Stimulated activated CD8-positive, alpha-beta memory T cell treated with anti-CD3 and anti-CD28 coated beads, Interleukin-12 subunit alpha, Interleukin-12 subunit beta, amount 100 ng/mL, for 4 hours (primary cell): ENCODE data around the gene UNC5B.

Source experiments
- DNase-seq: peaks from one replicate; pipeline ENCODE4 v3.0.0-alpha.2; 2020; ENCODE audit warnings: low read depth

Gene UNC5B

DNA sequence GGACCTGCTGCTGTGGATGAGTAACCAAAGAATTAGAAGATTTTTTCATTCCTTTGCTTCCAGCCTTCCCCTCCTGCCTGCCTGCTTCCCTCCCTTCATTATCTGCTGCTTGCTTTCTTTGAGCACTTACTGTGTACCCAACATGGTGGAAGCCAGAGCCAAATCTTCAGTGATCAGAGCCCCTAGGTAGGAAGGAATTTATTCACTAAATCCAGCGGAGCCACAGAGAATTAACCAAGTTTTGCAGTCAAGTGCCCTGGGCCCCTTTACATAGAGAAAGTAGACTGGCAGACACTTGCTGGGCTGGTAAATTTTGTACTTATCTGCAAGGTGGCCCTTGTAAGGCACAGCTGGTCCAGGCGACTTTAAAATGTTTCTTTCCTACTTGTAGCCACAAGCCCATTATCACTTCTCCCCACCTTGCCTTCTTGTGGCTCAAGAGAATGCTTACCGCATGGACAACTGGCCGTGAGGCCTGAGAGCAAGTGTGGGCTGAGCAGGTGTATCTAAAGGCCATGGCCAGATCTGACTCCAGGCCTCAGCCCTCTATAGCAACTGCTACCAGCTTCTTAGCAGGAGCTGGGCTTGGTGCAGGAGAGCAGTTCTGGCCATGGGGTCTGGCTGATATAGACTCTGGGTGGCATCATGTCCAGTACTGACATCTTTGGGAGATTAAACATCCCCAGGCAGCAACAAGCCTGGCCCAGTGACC is 11.1 kb downstream of the UNC5B start:
- no peak for DNase-seq

DNA sequence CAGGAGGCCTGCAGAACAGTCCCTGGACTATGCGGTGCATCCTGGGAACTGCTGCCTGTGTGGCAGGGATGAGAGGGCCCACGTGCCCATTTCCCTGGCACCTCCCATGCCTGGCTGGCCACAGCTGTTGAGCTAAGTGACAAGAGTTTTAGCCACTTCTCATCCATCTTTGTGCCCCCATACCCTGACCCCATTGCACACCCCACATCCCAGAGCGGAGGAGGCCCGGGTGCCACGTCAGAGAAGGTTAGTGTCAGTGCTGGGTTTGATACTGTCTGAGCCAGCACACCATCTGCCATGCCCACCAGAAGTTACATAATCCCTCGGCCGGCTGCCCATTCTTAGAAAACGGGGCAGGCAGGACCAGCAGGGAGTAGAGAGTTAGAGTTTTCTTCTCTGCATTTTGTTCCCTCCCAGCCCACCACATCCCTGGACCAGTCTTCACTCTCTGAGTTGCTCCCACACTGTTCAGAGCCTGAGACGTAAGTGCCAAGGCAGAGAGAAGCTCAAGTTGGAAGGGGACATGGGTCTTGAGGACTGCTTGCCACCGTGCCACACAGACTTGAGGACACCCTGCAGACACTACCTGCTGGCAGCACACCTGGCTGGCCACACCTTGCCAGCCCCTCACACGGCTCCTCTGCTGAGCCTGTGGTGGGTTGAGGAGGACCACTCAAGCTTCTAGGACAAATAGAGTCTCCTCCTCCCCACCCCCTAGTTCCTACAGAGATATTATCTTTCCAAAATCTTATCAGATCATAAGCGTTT is 13.1 kb downstream of the UNC5B start:
- DNase-seq, result no peak

DNA sequence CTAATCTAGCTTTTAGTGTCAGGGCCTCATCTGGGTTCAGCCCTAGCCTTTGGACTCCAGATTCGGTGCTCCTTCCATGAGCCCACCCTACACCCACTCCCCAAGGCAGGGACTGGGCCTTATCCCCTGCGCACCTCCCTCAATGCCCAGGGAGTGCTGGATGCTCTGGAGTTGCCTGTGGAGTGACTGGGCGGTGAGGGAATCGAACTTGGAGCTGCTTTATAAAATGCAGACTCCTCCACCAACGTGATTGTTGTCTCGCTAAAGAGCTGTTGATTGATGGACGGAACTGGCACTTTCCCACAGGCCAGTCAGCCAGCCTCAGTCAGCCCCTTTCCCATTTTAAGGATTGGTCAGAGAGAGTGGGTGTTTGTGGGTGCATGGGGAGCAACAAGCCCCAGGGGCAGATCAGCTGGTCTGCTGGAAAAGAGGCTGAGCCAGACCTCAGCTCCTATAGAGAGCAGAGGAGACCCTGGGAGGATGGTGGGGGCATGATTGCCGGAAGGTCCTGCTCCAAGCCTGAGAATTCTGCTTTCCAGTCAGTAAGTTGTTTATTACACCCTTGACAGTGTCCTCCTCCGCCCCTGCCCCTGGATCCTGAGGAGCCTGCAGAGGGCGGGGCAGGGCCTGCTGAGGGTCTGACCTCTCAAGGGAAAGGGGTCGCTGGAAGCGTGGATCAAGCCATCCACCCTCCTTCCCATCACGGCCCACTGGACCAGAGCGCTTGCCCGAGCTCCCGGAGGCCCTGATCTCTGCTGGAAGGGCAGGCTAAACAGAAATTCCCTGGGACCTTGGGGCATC is 16.7 kb downstream of the UNC5B start:
- no peak for DNase-seq

DNA sequence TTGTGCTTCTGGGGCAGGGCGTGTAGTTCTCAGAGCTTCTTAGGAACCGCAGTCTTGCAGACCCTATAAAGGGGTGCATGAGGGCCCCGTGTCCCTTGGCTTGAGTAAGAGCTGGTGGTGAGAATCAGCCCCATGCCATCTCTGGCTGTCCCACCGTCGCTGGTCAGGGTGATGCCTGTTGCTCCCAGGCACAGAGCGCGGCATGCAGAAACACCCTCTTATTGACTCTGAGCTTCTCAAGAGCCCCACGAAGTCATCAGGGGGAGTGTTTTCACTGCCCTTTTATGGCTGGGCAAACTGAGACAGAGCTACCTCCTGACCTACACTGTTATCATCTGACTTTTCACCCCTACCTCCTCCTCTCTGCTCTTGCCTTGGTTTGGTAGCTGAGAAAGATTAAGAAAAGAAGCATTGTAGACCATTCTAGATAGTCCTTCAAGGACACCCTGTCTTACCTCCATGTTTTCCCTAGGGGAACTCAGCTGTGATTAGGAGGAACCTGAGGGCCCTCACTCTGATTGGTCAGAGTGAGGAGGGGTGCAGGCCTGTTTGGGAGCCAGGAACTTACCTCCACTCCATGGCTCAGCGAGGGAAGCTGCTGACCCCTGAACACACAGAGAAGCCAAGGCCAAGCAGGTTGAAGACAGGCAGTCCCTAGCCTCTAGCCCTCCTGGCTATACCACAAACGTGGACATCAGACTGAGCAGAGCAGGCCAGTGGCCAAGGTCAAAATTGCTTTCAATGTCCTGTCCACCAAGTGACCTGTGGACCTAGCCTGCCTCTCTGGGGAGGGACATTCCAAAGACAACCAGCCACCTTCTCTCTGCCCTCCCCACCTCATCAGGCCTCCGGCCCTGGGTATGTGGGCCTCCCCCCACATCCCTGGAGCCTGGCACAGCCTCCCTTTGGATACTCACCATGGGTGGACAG is 17.6 kb downstream of the UNC5B start:
- no peak for DNase-seq

DNA sequence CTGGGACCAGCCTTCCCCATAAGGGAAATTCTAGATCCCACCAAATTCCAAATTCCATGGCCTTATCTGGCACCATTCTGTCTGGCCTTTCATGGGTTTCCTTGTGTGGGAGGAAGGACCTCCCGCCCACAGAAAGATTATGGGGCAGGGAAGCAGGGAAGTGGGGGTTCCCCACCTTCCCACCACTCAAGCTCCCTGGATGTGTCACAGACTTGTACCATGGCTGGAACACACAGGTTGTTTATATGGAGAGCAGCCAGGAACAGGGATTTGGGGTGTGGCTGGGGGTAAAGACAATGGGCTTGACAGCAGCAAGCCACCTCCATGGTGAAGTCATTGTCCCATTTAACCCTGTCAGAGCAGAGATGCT is 18.3 kb downstream of the UNC5B start:
- no peak for DNase-seq

DNA sequence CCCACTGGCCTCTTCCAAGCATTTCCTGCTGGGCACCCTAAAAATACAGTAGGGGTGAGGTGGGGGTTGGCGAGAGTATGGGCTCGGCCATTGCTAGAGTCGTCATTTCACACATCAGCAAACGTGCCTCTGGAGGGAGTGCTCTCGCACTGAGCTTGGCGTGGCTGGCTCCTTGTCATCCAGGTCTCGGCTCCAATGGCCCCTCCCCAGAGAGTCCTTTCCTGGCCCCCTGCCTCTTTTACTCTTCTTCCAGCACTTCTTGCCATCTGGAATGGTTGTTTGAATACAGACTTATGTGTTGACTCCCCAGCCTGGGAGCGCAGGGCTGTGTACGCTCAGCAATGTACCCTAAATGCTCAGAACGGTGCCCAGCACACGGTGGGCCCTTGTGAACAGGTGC is 18.8 kb downstream of the UNC5B start:
- no peak for DNase-seq

DNA sequence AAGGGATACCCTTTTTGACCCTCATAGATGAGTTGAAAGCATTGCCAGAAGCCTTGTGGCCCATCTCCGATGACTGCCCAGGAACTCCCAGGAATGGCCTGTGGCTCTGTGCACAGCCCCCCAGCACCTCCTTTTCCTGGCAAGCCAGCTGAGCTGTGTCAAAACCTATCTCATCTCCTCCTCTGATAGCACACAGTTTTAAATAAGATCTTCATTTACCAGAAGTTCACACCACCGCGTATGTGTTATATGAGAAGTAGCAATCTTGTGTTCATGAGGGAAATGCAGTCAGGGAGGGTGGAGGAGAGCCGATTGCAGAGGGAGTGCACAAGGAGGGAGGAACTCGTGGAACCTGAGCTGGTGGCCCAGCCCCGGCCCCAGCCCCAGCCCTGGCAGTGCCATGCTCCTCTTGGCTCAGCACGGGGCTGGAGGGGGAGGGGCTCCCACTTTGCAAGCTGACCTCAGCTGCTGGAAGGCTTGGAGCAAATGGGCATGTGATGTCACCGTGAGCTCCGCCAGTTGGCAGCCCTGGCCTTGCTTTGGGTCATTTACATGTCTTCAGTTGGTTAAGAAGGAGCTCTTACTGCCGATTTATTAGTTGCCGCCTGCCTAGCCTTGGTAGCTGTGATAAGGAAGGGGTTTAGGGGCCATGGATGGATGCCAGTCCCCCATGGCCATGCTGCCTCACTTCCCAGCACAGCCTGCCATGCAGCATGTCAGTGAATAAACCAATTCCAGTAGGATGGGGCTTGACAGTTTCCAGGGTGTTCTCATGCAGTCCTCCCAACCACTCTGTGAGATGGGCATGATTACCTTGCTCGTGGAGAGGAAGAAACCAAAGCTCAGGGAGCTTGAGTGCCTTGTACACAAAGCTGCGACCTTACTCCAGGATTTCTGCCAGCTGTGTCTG is 20.0 kb downstream of the UNC5B start:
- no peak for DNase-seq

DNA sequence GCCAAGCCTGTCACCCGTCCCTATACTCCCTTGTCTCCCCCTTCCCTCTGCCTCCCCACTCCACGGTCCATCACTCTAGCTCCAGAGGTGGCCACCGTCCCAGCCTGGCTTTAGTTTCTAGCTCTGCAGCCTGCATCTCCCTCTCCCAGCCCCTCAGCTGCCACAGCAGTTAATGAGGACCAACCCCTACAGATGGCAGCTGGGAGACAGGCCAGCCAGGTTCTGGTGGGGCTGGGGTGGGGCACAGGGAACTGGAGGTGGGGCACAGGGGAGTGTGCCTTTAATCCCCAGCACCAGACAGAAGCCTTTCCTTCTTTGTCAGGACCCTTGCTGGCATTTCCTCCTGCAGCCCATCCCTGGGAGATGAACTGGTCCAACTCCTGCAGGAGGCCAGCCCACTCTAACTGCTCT is 21.1 kb downstream of the UNC5B start:
- no peak for DNase-seq

DNA sequence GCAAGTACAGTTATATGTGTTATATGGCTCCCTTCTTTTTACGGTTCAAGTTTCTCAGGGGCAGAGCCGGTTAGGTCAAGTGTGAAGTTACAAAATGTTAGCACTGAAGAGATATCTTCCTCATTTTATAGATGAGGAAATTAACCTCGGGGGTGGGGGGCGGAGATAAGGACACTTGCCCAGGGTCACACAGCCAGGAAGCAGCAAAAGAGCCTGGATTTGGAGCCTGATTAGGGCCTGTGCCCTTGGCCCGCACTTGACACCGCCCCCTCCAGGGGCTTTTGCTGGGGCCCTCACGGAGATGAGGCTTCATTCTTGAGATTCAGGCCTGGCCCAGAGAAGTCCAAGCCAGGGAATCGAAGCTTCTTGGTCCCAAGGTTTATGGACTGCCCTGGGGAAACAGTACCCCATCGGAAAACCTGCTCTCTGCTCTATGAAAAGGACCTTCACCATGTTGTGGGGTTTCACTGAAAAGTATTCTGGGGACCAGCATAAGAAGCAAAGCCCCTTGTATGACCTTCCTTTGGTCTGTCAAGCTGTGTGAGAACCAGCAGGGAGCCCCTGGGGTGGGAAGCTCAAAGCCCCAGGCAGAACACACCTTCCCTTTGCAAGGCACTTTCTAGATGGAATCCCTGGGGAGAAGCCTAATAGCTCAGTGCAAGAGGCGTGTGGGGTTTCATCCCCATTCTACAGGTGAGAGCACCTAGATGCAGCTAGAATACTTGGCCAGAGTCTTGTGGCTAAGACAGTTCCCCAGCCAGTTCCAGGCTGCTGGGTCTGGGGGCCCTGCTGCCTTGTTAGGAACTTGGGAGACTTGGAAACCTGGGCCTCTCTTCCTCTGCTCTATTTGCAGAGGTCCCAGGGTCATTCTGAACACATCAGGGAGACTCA is 21.9 kb downstream of the UNC5B start:
- DNase-seq, result no peak

DNA sequence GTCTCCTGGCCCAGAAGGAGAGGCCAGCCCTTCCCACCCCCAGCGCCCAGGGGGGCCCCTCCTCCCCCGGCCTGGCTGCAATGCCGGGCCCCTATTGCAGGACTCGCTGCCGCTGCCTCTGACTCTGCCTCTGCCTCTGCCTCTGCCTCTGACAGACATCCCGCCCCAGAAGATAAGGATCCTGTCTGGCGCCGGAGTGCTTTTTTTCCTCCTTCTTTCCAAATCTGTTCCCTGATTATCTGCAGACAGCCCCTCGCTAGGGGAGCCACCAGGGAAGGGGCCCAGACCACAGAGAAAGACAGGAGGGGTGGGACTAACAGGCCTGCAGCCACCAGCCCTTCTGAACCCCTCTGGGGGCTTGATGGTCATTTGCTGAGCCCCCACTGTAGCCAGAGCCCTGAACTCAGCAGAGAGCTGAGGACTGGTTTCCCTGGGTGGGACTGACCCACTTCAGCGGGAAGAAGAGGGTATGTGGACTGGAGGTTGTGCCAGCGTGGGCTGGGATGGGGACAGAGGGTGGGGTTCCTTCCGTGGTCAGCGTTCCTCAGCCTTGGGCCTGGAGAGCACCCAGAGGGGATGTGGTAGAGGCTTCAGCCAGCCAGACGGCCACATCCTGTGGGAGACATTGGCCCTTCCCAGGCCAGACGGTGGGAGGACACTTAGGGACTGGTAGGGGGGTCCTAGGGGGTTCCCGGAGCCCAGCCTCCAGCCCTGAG is 22.8 kb downstream of the UNC5B start:
- no peak for DNase-seq

DNA sequence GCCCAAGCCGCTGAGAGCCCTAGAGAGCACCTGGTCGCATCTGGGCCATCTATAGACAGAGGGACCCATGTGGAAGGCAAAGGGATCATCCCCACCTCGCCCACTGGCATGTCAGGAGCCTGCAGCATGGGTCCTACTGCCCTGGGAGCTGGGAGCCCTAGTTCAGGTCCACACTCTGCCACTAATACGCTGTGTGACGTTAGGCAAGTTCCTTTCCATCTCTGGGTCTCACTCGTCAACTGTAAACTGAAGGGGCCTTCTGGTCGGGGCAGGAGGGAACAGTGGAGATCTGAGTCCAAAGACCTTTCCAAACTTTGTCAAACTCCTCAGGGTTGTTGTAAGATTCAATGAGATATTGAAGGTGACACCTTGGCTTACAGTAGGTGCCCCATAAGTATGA is 23.4 kb downstream of the UNC5B start:
- no peak for DNase-seq

DNA sequence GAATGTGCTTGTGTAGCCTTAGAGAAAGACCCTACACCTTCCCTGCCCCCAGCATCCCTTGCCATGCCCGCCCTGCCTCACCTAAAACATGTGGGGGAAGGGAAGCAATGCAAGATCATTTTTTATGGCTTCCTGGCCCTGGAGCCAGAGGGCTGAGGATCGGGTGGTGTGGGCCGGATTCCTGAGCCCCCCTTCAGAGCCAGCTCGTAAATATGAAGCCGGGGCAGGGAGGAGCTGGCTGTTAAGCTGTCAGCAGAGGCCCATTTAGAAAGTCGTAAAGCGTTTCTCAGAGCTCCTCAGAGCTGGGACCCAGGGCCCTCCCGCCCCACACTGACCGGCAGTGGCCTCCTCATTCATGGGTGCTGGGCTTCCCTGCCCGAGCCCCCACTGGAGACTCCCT is 23.9 kb downstream of the UNC5B start:
- DNase-seq, result no peak

DNA sequence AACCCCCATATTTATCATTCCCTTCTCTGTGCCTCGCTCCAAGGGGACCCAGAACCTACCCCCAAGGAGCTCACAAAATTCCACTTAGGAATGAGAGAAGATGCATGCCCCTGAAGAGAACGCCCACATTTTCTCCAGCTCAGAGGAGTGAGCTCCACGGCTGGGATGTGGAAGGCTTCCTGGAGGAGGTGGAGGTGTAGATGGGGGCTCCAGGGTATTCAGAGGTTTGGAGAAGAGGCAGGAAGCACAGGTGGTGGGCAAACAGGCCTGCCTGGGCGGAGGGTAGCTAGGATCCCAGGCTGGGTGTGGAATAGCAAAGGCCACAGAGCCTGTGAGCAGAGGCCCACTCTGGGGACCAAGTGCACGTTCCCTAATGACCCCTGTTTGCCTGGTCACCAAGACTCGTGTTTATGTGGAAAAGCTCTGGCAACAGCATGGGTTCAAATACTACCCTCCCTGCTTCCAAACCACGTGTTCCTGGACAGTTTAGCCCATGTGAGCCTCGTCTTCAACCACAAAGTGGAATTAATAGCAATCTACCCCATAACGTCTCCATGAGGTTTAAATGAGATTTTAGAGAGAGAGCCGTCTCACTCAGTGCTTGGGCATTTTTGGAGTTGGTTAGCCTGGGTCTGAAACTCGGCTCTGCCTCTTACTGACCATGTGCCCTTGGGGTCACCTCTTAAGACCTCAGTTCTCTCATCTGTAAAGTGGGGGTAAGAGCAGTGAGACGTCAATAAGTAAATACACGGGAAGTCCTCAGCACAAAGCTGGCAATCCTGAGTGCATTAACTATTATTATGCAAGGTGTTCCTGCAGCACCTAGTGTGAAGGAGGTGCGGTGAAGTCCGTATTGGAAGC is 24.7 kb downstream of the UNC5B start:
- DNase-seq, result no peak

DNA sequence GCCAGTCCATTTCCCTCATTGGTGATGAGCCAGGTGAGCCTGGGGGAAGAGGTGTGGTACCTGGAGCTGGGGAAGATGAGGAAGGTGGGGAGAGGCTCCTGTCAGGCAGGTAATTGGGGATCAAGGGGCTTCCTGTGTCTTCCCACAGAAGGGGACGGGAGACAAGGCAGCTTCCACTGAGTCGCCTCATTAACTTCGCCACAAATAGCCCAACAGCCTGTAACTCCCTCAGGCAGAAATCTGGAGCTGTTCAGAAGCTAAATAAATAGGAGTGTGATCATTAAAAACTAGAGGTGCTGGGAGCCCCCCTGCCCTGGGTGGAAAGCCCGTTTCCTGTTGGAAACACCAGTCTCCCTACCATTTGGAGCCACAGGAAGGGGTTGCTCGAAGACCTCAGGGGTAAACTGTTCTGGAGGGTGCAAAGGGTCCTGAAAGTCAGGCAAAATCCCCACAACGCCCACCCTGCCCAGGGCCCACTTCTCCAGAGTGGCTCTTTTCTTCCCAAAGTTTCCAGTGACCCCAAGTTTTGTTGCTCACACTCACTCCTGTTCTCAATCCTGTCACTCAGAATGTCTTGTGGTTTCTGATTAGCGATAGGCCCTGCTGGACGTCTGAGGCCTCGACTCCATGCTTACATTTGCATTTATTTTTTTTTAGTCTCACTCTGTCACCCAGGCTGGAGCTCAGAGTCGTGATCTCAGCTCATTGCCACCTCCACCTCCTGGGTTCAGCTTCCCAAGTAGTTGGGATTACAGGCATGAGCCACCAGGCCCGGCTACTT is 25.7 kb downstream of the UNC5B start:
- DNase-seq, result no peak

DNA sequence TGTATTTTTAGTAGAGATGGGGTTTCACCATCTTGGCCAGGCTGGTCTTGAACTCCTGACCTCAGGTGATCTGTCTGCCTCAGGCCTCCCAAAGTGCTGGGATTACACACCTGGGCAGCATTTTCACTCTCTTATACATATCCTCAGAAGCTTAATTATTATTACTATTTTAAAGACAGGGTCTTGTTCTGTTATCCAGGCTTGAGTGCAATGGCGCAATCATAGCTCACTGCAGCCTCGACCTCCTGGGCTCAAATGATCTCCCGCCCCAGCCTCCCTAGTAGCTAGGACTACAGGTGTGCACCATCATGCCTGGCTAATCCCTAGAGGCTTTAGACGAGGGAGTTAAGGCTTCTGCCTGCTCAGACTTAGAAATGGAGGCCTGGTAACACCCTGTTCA is 26.3 kb downstream of the UNC5B start:
- DNase-seq, result no peak

DNA sequence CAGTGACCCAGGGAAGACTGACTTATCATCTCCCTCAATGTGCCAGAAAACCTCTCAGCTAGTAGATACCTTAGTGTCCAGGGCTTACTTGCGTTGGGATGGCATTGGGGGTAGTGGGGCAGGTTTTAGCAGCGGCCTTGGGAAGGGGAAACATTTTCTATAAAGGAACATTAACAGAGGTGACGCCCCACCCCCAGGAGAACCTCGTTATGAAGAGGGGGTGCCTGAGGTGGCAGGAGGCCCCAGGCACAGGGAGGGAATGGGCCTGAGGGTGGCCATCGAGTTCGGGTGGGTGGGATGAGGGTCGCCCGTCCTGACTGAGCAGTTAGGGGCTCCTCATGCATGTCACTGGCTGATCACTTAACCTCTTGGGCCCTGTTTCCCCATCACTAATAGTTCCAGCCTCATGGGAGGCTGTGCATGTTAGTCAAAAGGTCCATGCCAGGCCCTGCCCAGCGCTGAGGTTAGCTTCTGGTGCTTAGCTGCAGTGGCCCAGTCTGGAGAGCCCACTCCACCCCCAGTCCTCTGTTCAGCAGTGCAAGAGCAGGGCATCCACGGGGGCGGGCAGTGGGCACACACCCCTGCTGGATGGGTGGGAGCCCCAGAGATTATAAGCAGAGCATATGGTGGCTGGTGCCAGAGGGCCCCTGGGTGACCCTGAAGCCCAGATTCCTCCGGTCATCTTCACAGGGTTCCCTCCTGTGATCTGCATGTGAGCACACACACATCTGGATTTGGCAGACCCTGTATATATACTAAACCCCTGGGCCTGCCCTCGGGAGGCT is 27.0 kb downstream of the UNC5B start:
- DNase-seq, result no peak
